ENCODE measurements around the gene TSEN54. TPM values are rescaled to one million over a fixed set of nuclear protein-coding genes. Genes with fewer than 3 reads are reported as not detected.

TSEN54 gene
- total RNA-seq = 10 to 100 TPM; 38.8 to 45.4 TPM

- TF ChIP-seq CTCF (IDR thresholded peaks at IDR 0.05) = no peak
- ChIA-PET POLR2A (interaction anchor here (0.6 to 2.1 kb wide), 16 partner anchors 9 to 1573 kb away, joined by 3 to 12 read pairs (median 4); partner anchors contain the start of genes GGA3, LLGL2, MIF4GD and MRPS7), CTCF (interaction anchor here (0.7 to 4.3 kb wide), 18 partner anchors 9 to 254 kb away, joined by 3 to 25 read pairs (median 4); partner anchors contain the start of genes GGA3, LLGL2, MIF4GD and MRPS7)
- ATAC-seq (peak; percentile 82), DNase-seq (peak; percentile 97)
- intact Hi-C loops (cut with micrococcal nuclease) = loop anchor here (5.0 kb wide), 1 partner anchor 89 kb away; no protein-coding TSS in a partner anchor
- peak within 1 kb of the TSS; percentile 78 for H3K27ac Mint-ChIP-seq
- peak within 1 kb of the TSS; percentile 90 for H3K4me3 Mint-ChIP-seq
- H3K36me3 Mint-ChIP-seq (ENCODE audit: low read depth) = peaks cover 25% of the 10 kb centered on the region
- peaks cover 28% of the 10 kb centered on the region for H3K4me1 Mint-ChIP-seq (ENCODE audit: low read depth)
- no peaks in the 10 kb centered on the region for H3K9me3 Mint-ChIP-seq
- no peaks in the 10 kb centered on the region for H3K27me3 Mint-ChIP-seq
Observed at GRCh38 chr17:75516255-75516618, at the start of gene TSEN54. Gene TSEN54, plus strand, starts transcription at chr17:75516528. Its CDS starts 33 bp downstream, at chr17:75516561.

DNA sequence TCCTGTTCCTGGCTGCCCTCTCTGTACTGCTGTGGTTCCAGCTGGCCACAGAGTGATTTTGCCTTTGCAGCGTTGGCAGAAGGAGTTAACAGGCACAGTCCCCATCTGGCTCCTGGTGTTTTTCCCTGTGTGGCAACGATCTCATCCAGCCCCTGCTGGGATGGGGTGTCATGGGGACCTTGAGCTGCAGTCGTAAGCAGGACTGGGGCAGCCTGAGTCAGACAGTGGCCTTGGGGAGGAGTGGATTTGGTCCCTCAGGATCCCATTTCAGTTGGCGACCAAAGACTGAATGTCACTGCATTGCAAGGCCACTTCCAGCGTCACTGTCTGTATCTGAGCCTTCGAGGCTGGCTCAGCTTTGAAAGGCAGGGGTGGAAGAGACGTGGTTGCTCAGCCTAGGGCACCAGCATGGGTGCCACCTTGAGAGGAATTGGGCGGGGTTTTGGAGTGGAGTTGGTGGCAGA, 48.0 kb upstream of the TSEN54 start:
- CTCF ChIA-PET = no interaction called here
- intact Hi-C loops (cut with micrococcal nuclease) = no loop called here

GRCh38 chr17:75468779-75469373, 47.5 kb upstream of the TSEN54 start:
- no peak overlapping the region for H3K4me3 Mint-ChIP-seq
- POLR2A ChIA-PET = interaction anchor here (0.9 to 1.4 kb wide), 2 partner anchors 10 to 48 kb away, joined by 3 to 4 read pairs; partner anchors contain the start of gene TSEN54
- no peak for TF ChIP-seq CTCF (IDR thresholded peaks at IDR 0.05)
- CTCF ChIA-PET = no interaction called here
- no peaks in the 10 kb centered on the region for H3K27me3 Mint-ChIP-seq
- DNase-seq (no peak), ATAC-seq (no peak)
- no peaks in the 10 kb centered on the region for H3K9me3 Mint-ChIP-seq
- H3K36me3 Mint-ChIP-seq (ENCODE audit: low read depth) = peaks cover 4% of the 10 kb centered on the region
- H3K4me1 Mint-ChIP-seq (ENCODE audit: low read depth) = peaks cover 4% of the 10 kb centered on the region
- intact Hi-C loops (cut with micrococcal nuclease) = no loop called here
- no peak overlapping the region for H3K27ac Mint-ChIP-seq

More for the DNA sequence above, 48.0 kb upstream of the TSEN54 start:
- Mint-ChIP-seq H3K9me3 (no peaks in the 10 kb centered on the region), H3K36me3 (ENCODE audit: low read depth) (peaks cover 4% of the 10 kb centered on the region), H3K4me1 (ENCODE audit: low read depth) (peaks cover 4% of the 10 kb centered on the region), H3K4me3 (no peak overlapping the region), H3K27ac (no peak overlapping the region), H3K27me3 (no peaks in the 10 kb centered on the region)
- no peak for DNase-seq
- POLR2A ChIA-PET = interaction anchor here (0.5 to 1.4 kb wide), 2 partner anchors 9 to 63 kb away, joined by 3 to 4 read pairs; partner anchors contain the start of gene GRB2
- no peak for ATAC-seq
- TF ChIP-seq CTCF (IDR thresholded peaks at IDR 0.05) = no peak

- no peak for TF ChIP-seq CTCF (IDR thresholded peaks at IDR 0.05)
- no peak overlapping the region for H3K4me3 Mint-ChIP-seq
- peaks cover 4% of the 10 kb centered on the region for H3K36me3 Mint-ChIP-seq (ENCODE audit: low read depth)
- peaks cover 2% of the 10 kb centered on the region for H3K4me1 Mint-ChIP-seq (ENCODE audit: low read depth)
- intact Hi-C loops (cut with micrococcal nuclease) = no loop called here
- no peak for DNase-seq
- CTCF ChIA-PET = no interaction called here
- H3K9me3 Mint-ChIP-seq = no peaks in the 10 kb centered on the region
- ATAC-seq = no peak
- POLR2A ChIA-PET = interaction anchor here (0.8 to 1.1 kb wide), 2 partner anchors 182 to 189 kb away, joined by 3 to 4 read pairs; no protein-coding TSS in a partner anchor
- no peak overlapping the region for H3K27ac Mint-ChIP-seq
- H3K27me3 Mint-ChIP-seq = no peaks in the 10 kb centered on the region
Observed at GRCh38 chr17:75471207-75471606, 45.1 kb upstream of the TSEN54 start.

GRCh38 chr17:75472119-75472518, 44.2 kb upstream of the TSEN54 start:
- Mint-ChIP-seq H3K4me3 (no peak overlapping the region), H3K36me3 (ENCODE audit: low read depth) (peaks cover 4% of the 10 kb centered on the region), H3K9me3 (no peaks in the 10 kb centered on the region), H3K27me3 (no peaks in the 10 kb centered on the region), H3K27ac (no peak overlapping the region), H3K4me1 (ENCODE audit: low read depth) (peaks cover 2% of the 10 kb centered on the region)
- DNase-seq (no peak), ATAC-seq (no peak)
- TF ChIP-seq CTCF (IDR thresholded peaks at IDR 0.05) = no peak
- ChIA-PET CTCF (interaction anchor here (1.3 kb wide), 1 partner anchor 60 kb away, joined by 5 read pairs; no protein-coding TSS in a partner anchor), POLR2A (interaction anchor here (1.1 to 1.2 kb wide), 2 partner anchors 12 to 181 kb away, joined by 3 read pairs; no protein-coding TSS in a partner anchor)
- intact Hi-C loops (cut with micrococcal nuclease) = no loop called here
